PC-3 (cell line): ENCODE data around the gene PSMD6.

Source experiments
- EZH2 ChIP-seq: fragments of 300-600 bp; sonication (generic); IDR thresholded peaks from one replicate; pipeline ENCODE4 v1.6.1; 2017; ENCODE audit warnings: antibody characterized with exemption, mild to moderate bottlenecking, low read length; ENCODE audit not compliant: unreplicated experiment
- TF ChIP-seq, protein P1 (sequence below): fragments of 300-600 bp; sonication (generic); conservative IDR thresholded peaks from 2 replicates; pipeline ENCODE4 v1.5.1; 2017; ENCODE audit warnings: antibody characterized with exemption, low read depth, mild to moderate bottlenecking, low read length

DNA sequence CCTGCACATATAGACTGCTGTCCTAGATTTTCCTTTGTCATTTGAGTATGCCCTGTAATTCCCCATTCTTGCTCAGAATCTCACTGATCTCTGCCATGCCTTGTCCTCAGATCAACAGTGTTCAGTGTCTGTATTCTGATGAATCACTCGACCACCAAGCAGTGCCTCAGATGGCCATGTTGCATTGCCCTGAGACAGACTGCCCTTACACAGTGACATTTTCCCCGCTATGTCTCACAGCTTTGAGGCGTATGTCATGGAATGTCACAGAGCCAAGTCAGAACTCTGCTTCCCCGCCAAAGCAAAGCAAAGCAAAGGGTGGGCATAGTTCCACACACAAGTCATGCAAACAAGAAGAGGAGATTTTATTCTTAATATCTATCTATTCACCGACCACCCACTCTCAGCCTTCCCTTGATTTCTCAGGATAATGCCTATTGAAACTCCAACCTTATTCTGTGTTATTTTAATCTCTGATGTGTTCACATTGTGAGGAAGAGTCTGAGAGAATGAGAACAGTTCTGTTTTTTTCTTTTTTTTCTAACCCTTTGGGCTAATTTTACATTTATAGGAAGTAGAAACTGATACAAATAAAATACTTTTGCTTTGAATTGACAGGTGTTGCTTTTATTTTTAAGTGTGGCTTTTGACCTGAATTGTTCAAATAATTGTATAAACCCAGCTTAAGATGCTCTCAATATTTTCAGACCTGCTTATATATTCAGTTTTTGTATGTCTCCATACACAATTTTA is 16.9 kb upstream of the PSMD6 start:
- no peak for TF ChIP-seq EZH2
- TF ChIP-seq, protein P1, sequence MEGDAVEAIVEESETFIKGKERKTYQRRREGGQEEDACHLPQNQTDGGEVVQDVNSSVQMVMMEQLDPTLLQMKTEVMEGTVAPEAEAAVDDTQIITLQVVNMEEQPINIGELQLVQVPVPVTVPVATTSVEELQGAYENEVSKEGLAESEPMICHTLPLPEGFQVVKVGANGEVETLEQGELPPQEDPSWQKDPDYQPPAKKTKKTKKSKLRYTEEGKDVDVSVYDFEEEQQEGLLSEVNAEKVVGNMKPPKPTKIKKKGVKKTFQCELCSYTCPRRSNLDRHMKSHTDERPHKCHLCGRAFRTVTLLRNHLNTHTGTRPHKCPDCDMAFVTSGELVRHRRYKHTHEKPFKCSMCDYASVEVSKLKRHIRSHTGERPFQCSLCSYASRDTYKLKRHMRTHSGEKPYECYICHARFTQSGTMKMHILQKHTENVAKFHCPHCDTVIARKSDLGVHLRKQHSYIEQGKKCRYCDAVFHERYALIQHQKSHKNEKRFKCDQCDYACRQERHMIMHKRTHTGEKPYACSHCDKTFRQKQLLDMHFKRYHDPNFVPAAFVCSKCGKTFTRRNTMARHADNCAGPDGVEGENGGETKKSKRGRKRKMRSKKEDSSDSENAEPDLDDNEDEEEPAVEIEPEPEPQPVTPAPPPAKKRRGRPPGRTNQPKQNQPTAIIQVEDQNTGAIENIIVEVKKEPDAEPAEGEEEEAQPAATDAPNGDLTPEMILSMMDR, result no peak
